LHCN-M2 (cell line): ENCODE measurements around the gene SLC49A3. TPM values are rescaled to one million over a fixed set of nuclear protein-coding genes. Genes with fewer than 3 reads are reported as not detected.
A peak's percentile ranks its signal among the peaks of the same experiment; 100 is the strongest.
"Not testable (repeated sequence)": the region's sequence is repeated elsewhere in the genome, so short reads cannot be mapped to it uniquely, and the experiment has no call there.

Experiments used
- DNase-seq: peaks from one replicate; pipeline ENCODE4 v3.0.0-alpha.2; 2012; ENCODE audit warnings: low read depth
- total RNA-seq: library from RNA; depleted of rRNA; stranded (reverse); fragments of >200 nt; gene quantifications from 2 replicates; pipeline ENCODE4 v1.2.3, GENCODE V29; 2014

SLC49A3 gene
- total RNA-seq, 1 experiment from 2014 or later, result 0.17 TPM

GRCh38 chr4:703336-704197, 14.6 kb upstream of the SLC49A3 start:
- DNase-seq, result no peak

- no peak for DNase-seq
These were observed 13.7 kb upstream of the SLC49A3 start for GRCh38 chr4:702618-703048.

- DNase-seq, result no peak
These were observed 11.8 kb upstream of the SLC49A3 start for GRCh38 chr4:700587-701264.

GRCh38 chr4:699816-700580, 11.0 kb upstream of the SLC49A3 start:
- DNase-seq, result no peak

GRCh38 chr4:694341-694940, 5.5 kb upstream of the SLC49A3 start:
- DNase-seq, result not testable (repeated sequence)

GRCh38 chr4:692771-693554, 4.0 kb upstream of the SLC49A3 start:
- no peak for DNase-seq

- no peak for DNase-seq
These were observed 772 bp upstream of the SLC49A3 start for GRCh38 chr4:689723-690122.

- DNase-seq, result no peak
These were observed 739 bp downstream of the SLC49A3 start for GRCh38 chr4:687971-688853.

- peak; percentile 96 for DNase-seq
These were observed 1.6 kb downstream of the SLC49A3 start for GRCh38 chr4:687048-687970.

- no peak for DNase-seq
These were observed 2.4 kb downstream of the SLC49A3 start for GRCh38 chr4:686413-687040.

- DNase-seq, result no peak
These were observed 3.1 kb downstream of the SLC49A3 start for GRCh38 chr4:685679-686412.

- no peak for DNase-seq
These were observed 4.2 kb downstream of the SLC49A3 start for GRCh38 chr4:684623-685327.

GRCh38 chr4:683982-684622, 4.8 kb downstream of the SLC49A3 start:
- DNase-seq, result peak; percentile 55

- DNase-seq, result no peak
These were observed 5.6 kb downstream of the SLC49A3 start for GRCh38 chr4:683247-683897.

- no peak for DNase-seq
These were observed 6.3 kb downstream of the SLC49A3 start for GRCh38 chr4:682490-683172.
